ENCODE data around the gene ICA1. TPM values are rescaled to one million over a fixed set of nuclear protein-coding genes. Genes with fewer than 3 reads are reported as not detected.

The ICA1 gene
- total and polyA plus RNA-seq, 2 experiments from 2014 or later = 45.2 to 83.7 TPM

DNA sequence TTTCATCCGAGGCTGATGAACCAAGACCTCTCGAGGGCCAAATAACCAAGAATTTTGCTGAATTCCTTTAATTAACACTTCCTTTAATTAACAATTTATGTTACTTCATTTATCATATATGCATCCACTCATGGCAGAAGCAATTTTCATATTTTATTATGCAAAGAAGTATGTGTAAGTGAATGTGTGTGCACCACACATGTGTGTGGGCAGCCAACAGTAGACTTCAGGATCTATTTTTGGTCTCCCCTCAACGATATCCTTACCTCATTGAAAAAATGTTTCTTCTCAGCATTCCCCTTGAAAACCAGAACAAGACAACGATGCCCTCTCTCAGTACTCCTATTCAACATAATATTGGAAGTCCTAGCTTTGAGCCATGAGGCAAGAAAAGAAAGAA is 96.8 kb downstream of the ICA1 start:
- H3K27me3 ChIP-seq (ENCODE audit: insufficient read depth) = no peaks in the 10 kb centered on the region
- H3K4me2 ChIP-seq = no peak overlapping the region
- no peaks in the 10 kb centered on the region for H3K9me3 Mint-ChIP-seq
- no peaks in the 10 kb centered on the region for H3K36me3 ChIP-seq (ENCODE audit: insufficient read depth)
- H3K27ac ChIP-seq (ENCODE audit: low read depth) = no peak overlapping the region
- no peaks in the 10 kb centered on the region for H3K79me2 ChIP-seq (replicated peaks; ENCODE audit: insufficient read depth)
- TF ChIP-seq POLR2AphosphoS5 (IDR thresholded peaks at IDR 0.05; ENCODE audit: low read depth) = no peak
- TF ChIP-seq JUNB (IDR thresholded peaks at IDR 0.05; ENCODE audit: unreplicated experiment) = no peak
- TF ChIP-seq STAT1 (IDR thresholded peaks at IDR 0.05; ENCODE audit: unreplicated experiment) = no peak
- TF ChIP-seq, protein P1, sequence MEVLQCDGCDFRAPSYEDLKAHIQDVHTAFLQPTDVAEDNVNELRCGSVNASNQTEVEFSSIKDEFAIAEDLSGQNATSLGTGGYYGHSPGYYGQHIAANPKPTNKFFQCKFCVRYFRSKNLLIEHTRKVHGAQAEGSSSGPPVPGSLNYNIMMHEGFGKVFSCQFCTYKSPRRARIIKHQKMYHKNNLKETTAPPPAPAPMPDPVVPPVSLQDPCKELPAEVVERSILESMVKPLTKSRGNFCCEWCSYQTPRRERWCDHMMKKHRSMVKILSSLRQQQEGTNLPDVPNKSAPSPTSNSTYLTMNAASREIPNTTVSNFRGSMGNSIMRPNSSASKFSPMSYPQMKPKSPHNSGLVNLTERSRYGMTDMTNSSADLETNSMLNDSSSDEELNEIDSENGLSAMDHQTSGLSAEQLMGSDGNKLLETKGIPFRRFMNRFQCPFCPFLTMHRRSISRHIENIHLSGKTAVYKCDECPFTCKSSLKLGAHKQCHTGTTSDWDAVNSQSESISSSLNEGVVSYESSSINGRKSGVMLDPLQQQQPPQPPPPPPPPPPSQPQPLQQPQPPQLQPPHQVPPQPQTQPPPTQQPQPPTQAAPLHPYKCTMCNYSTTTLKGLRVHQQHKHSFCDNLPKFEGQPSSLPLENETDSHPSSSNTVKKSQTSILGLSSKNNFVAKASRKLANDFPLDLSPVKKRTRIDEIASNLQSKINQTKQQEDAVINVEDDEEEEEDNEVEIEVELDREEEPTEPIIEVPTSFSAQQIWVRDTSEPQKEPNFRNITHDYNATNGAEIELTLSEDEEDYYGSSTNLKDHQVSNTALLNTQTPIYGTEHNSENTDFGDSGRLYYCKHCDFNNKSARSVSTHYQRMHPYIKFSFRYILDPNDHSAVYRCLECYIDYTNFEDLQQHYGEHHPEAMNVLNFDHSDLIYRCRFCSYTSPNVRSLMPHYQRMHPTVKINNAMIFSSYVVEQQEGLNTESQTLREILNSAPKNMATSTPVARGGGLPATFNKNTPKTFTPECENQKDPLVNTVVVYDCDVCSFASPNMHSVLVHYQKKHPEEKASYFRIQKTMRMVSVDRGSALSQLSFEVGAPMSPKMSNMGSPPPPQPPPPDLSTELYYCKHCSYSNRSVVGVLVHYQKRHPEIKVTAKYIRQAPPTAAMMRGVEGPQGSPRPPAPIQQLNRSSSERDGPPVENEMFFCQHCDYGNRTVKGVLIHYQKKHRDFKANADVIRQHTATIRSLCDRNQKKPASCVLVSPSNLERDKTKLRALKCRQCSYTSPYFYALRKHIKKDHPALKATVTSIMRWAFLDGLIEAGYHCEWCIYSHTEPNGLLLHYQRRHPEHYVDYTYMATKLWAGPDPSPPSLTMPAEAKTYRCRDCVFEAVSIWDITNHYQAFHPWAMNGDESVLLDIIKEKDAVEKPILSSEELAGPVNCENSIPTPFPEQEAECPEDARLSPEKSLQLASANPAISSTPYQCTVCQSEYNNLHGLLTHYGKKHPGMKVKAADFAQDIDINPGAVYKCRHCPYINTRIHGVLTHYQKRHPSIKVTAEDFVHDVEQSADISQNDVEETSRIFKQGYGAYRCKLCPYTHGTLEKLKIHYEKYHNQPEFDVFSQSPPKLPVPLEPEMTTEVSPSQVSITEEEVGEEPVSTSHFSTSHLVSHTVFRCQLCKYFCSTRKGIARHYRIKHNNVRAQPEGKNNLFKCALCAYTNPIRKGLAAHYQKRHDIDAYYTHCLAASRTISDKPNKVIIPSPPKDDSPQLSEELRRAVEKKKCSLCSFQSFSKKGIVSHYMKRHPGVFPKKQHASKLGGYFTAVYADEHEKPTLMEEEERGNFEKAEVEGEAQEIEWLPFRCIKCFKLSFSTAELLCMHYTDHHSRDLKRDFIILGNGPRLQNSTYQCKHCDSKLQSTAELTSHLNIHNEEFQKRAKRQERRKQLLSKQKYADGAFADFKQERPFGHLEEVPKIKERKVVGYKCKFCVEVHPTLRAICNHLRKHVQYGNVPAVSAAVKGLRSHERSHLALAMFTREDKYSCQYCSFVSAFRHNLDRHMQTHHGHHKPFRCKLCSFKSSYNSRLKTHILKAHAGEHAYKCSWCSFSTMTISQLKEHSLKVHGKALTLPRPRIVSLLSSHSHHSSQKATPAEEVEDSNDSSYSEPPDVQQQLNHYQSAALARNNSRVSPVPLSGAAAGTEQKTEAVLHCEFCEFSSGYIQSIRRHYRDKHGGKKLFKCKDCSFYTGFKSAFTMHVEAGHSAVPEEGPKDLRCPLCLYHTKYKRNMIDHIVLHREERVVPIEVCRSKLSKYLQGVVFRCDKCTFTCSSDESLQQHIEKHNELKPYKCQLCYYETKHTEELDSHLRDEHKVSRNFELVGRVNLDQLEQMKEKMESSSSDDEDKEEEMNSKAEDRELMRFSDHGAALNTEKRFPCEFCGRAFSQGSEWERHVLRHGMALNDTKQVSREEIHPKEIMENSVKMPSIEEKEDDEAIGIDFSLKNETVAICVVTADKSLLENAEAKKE (CRISPR knock-in tag; IDR thresholded peaks at IDR 0.05) = no peak
- TF ChIP-seq ZNF114 (CRISPR knock-in tag; IDR thresholded peaks at IDR 0.05) = no peak
- TF ChIP-seq CREB1 (CRISPR knock-in tag; IDR thresholded peaks at IDR 0.05; ENCODE audit: low read depth) = no peak
- no peak for TF ChIP-seq EZH2 (IDR thresholded peaks at IDR 0.05; ENCODE audit: low read depth, unreplicated experiment)
- TF ChIP-seq, protein P2, sequence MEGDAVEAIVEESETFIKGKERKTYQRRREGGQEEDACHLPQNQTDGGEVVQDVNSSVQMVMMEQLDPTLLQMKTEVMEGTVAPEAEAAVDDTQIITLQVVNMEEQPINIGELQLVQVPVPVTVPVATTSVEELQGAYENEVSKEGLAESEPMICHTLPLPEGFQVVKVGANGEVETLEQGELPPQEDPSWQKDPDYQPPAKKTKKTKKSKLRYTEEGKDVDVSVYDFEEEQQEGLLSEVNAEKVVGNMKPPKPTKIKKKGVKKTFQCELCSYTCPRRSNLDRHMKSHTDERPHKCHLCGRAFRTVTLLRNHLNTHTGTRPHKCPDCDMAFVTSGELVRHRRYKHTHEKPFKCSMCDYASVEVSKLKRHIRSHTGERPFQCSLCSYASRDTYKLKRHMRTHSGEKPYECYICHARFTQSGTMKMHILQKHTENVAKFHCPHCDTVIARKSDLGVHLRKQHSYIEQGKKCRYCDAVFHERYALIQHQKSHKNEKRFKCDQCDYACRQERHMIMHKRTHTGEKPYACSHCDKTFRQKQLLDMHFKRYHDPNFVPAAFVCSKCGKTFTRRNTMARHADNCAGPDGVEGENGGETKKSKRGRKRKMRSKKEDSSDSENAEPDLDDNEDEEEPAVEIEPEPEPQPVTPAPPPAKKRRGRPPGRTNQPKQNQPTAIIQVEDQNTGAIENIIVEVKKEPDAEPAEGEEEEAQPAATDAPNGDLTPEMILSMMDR (conservative IDR thresholded peaks at IDR 0.05; ENCODE audit: low read depth in 2 of 2) = no peak
- TF ChIP-seq NANOG (IDR thresholded peaks at IDR 0.05; ENCODE audit: borderline replicate concordance) = no peak
- TF ChIP-seq, protein P3, sequence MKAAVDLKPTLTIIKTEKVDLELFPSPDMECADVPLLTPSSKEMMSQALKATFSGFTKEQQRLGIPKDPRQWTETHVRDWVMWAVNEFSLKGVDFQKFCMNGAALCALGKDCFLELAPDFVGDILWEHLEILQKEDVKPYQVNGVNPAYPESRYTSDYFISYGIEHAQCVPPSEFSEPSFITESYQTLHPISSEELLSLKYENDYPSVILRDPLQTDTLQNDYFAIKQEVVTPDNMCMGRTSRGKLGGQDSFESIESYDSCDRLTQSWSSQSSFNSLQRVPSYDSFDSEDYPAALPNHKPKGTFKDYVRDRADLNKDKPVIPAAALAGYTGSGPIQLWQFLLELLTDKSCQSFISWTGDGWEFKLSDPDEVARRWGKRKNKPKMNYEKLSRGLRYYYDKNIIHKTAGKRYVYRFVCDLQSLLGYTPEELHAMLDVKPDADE (IDR thresholded peaks at IDR 0.05) = no peak
- TF ChIP-seq, protein P4, sequence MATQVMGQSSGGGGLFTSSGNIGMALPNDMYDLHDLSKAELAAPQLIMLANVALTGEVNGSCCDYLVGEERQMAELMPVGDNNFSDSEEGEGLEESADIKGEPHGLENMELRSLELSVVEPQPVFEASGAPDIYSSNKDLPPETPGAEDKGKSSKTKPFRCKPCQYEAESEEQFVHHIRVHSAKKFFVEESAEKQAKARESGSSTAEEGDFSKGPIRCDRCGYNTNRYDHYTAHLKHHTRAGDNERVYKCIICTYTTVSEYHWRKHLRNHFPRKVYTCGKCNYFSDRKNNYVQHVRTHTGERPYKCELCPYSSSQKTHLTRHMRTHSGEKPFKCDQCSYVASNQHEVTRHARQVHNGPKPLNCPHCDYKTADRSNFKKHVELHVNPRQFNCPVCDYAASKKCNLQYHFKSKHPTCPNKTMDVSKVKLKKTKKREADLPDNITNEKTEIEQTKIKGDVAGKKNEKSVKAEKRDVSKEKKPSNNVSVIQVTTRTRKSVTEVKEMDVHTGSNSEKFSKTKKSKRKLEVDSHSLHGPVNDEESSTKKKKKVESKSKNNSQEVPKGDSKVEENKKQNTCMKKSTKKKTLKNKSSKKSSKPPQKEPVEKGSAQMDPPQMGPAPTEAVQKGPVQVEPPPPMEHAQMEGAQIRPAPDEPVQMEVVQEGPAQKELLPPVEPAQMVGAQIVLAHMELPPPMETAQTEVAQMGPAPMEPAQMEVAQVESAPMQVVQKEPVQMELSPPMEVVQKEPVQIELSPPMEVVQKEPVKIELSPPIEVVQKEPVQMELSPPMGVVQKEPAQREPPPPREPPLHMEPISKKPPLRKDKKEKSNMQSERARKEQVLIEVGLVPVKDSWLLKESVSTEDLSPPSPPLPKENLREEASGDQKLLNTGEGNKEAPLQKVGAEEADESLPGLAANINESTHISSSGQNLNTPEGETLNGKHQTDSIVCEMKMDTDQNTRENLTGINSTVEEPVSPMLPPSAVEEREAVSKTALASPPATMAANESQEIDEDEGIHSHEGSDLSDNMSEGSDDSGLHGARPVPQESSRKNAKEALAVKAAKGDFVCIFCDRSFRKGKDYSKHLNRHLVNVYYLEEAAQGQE (IDR thresholded peaks at IDR 0.05; ENCODE audit: unreplicated experiment) = no peak
- H3F3A ChIP-seq (replicated peaks; ENCODE audit: low read depth) = no peaks in the 10 kb centered on the region
- ATAC-seq = no peak
- H3K4me1 ChIP-seq (ENCODE audit: insufficient read depth) = no peaks in the 10 kb centered on the region
- H3K4me1 Mint-ChIP-seq = peaks cover 15% of the 10 kb centered on the region
- H3K9me2 ChIP-seq (ENCODE audit: insufficient read depth) = no peaks in the 10 kb centered on the region
- no peak overlapping the region for H3K4me3 ChIP-seq
- H3K36me3 Mint-ChIP-seq (ENCODE audit: low read depth) = no peaks in the 10 kb centered on the region
- H3K4me3 Mint-ChIP-seq = no peak overlapping the region
- H3K27me3 Mint-ChIP-seq (ENCODE audit: insufficient read depth, low read depth, poor library complexity) = peaks cover 2% of the 10 kb centered on the region
- H2AFZ ChIP-seq = no peak overlapping the region
- H3K27ac Mint-ChIP-seq = no peak overlapping the region
- no peaks in the 10 kb centered on the region for H4K20me1 ChIP-seq (replicated peaks; ENCODE audit: insufficient read depth)
- DNase-seq (ENCODE audit: low spot score) = no peak
